ENCODE results near the gene ZCCHC17. TPM values are rescaled to one million over a fixed set of nuclear protein-coding genes. Genes with fewer than 3 reads are reported as not detected.
"Not testable (repeated sequence)": the region's sequence is repeated elsewhere in the genome, so short reads cannot be mapped to it uniquely, and the experiment has no call there.

ZCCHC17 gene
- total RNA-seq: 10 to 100 TPM; 20.9 to 21.0 TPM

GRCh38 chr1:31296486-31297276 is at the start of gene ZCCHC17, which contains the start of gene SNRNP40:
TSS of gene ZCCHC17 (plus strand) at chr1:31297032. CDS start at chr1:31310099, 13,067 bp downstream.
TSS of gene SNRNP40 (minus strand) at chr1:31296788. CDS start at chr1:31296751, 37 bp downstream.
- ChIA-PET POLR2A (interaction anchor here (0.6 to 4.1 kb wide), 29 partner anchors 9 to 648 kb away, joined by 3 to 18 read pairs (median 3); partner anchors contain the start of genes FABP3 and SERINC2), CTCF (interaction anchor here (0.6 to 1.6 kb wide), 11 partner anchors 11 to 252 kb away, joined by 3 to 7 read pairs (median 3); partner anchors contain the start of gene PUM1)
- H3K9me3 Mint-ChIP-seq: no peaks in the 10 kb centered on the region
- no peak within 1 kb of the TSS for H3K27ac Mint-ChIP-seq
- H3K36me3 Mint-ChIP-seq (ENCODE audit: low read depth): peaks cover 36% of the 10 kb centered on the region
- no peaks in the 10 kb centered on the region for H3K27me3 Mint-ChIP-seq
- H3K4me1 Mint-ChIP-seq: peaks cover 31% of the 10 kb centered on the region
- peak; percentile 95 for DNase-seq
- H3K4me3 Mint-ChIP-seq: no peak within 1 kb of the TSS

- POLR2A ChIA-PET: no interaction called here
- H3K9me3 Mint-ChIP-seq: no peaks in the 10 kb centered on the region
- H3K4me1 Mint-ChIP-seq: no peaks in the 10 kb centered on the region
- peaks cover 1% of the 10 kb centered on the region for H3K27me3 Mint-ChIP-seq
- no peak overlapping the region for H3K27ac Mint-ChIP-seq
- no peak for DNase-seq
- CTCF ChIA-PET: no interaction called here
- H3K4me3 Mint-ChIP-seq: no peak overlapping the region
- no peaks in the 10 kb centered on the region for H3K36me3 Mint-ChIP-seq (ENCODE audit: low read depth)
Measured at GRCh38 chr1:31248276-31248675, 48.6 kb upstream of the ZCCHC17 start.

- ChIA-PET POLR2A (no interaction called here), CTCF (no interaction called here)
Measured at GRCh38 chr1:31249854-31250253, 47.0 kb upstream of the ZCCHC17 start.

GRCh38 chr1:31257213-31257612 is 39.6 kb upstream of the ZCCHC17 start:
- Mint-ChIP-seq H3K4me3 (no peak overlapping the region), H3K27ac (no peak overlapping the region), H3K9me3 (no peaks in the 10 kb centered on the region), H3K36me3 (ENCODE audit: low read depth) (peaks cover 33% of the 10 kb centered on the region), H3K27me3 (no peaks in the 10 kb centered on the region), H3K4me1 (no peaks in the 10 kb centered on the region)
- POLR2A ChIA-PET: no interaction called here
- CTCF ChIA-PET: no interaction called here
- no peak for DNase-seq

More at GRCh38 chr1:31249854-31250253, 47.0 kb upstream of the ZCCHC17 start:
- no peak overlapping the region for H3K27ac Mint-ChIP-seq
- H3K9me3 Mint-ChIP-seq: no peaks in the 10 kb centered on the region
- H3K4me1 Mint-ChIP-seq: no peaks in the 10 kb centered on the region
- no peak overlapping the region for H3K4me3 Mint-ChIP-seq
- H3K27me3 Mint-ChIP-seq: no peaks in the 10 kb centered on the region
- no peaks in the 10 kb centered on the region for H3K36me3 Mint-ChIP-seq (ENCODE audit: low read depth)
- no peak for DNase-seq

- ChIA-PET POLR2A (no interaction called here), CTCF (no interaction called here)
- Mint-ChIP-seq H3K27me3 (no peaks in the 10 kb centered on the region), H3K9me3 (no peaks in the 10 kb centered on the region), H3K4me3 (no peak overlapping the region), H3K27ac (no peak overlapping the region), H3K36me3 (ENCODE audit: low read depth) (peaks cover 37% of the 10 kb centered on the region), H3K4me1 (no peaks in the 10 kb centered on the region)
- no peak for DNase-seq
Measured at GRCh38 chr1:31258581-31258980, 38.3 kb upstream of the ZCCHC17 start.

GRCh38 chr1:31259746-31260145 is 37.1 kb upstream of the ZCCHC17 start:
- H3K27ac Mint-ChIP-seq: no peak overlapping the region
- H3K27me3 Mint-ChIP-seq: no peaks in the 10 kb centered on the region
- H3K36me3 Mint-ChIP-seq (ENCODE audit: low read depth): peaks cover 40% of the 10 kb centered on the region
- ChIA-PET CTCF (interaction anchor here (0.7 kb wide), 1 partner anchor 482 kb away, joined by 3 read pairs; no protein-coding TSS in a partner anchor), POLR2A (no interaction called here)
- DNase-seq: no peak
- no peak overlapping the region for H3K4me3 Mint-ChIP-seq
- H3K4me1 Mint-ChIP-seq: no peaks in the 10 kb centered on the region
- no peaks in the 10 kb centered on the region for H3K9me3 Mint-ChIP-seq

GRCh38 chr1:31261916-31262315 is 34.9 kb upstream of the ZCCHC17 start:
- Mint-ChIP-seq H3K4me3 (no peak overlapping the region), H3K27ac (no peak overlapping the region), H3K36me3 (ENCODE audit: low read depth) (peaks cover 47% of the 10 kb centered on the region), H3K27me3 (no peaks in the 10 kb centered on the region), H3K4me1 (no peaks in the 10 kb centered on the region), H3K9me3 (no peaks in the 10 kb centered on the region)
- CTCF ChIA-PET: no interaction called here
- POLR2A ChIA-PET: no interaction called here
- no peak for DNase-seq

- H3K27ac Mint-ChIP-seq, H3K9me3 Mint-ChIP-seq, H3K27me3 Mint-ChIP-seq, H3K4me1 Mint-ChIP-seq, H3K4me3 Mint-ChIP-seq, DNase-seq, POLR2A ChIA-PET: not testable (repeated sequence)
- CTCF ChIA-PET: interaction anchor here (0.7 to 1.1 kb wide), 2 partner anchors 16 to 489 kb away, joined by 3 to 5 read pairs; no protein-coding TSS in a partner anchor
- H3K36me3 Mint-ChIP-seq (ENCODE audit: low read depth): peaks cover 45% of the 10 kb centered on the region
Measured at GRCh38 chr1:31262393-31262792, 34.4 kb upstream of the ZCCHC17 start.

GRCh38 chr1:31263408-31263807 is 33.4 kb upstream of the ZCCHC17 start:
- POLR2A ChIA-PET: interaction anchor here (0.6 kb wide), 1 partner anchor 32 kb away, joined by 4 read pairs; no protein-coding TSS in a partner anchor
- Mint-ChIP-seq H3K27ac (no peak overlapping the region), H3K36me3 (ENCODE audit: low read depth) (peaks cover 44% of the 10 kb centered on the region), H3K9me3 (no peaks in the 10 kb centered on the region), H3K27me3 (no peaks in the 10 kb centered on the region), H3K4me3 (no peak overlapping the region), H3K4me1 (no peaks in the 10 kb centered on the region)
- CTCF ChIA-PET: interaction anchor here (0.7 to 1.5 kb wide), 4 partner anchors 15 to 335 kb away, joined by 3 to 6 read pairs (median 4); no protein-coding TSS in a partner anchor
- DNase-seq: no peak

- H3K27ac Mint-ChIP-seq: no peak overlapping the region
- ChIA-PET CTCF (interaction anchor here (1.5 kb wide), 1 partner anchor 130 kb away, joined by 6 read pairs; no protein-coding TSS in a partner anchor), POLR2A (interaction anchor here (0.8 kb wide), 1 partner anchor 10 kb away, joined by 3 read pairs; no protein-coding TSS in a partner anchor)
- H3K4me1 Mint-ChIP-seq: no peaks in the 10 kb centered on the region
- DNase-seq: no peak
- H3K27me3 Mint-ChIP-seq: no peaks in the 10 kb centered on the region
- H3K4me3 Mint-ChIP-seq: no peak overlapping the region
- no peaks in the 10 kb centered on the region for H3K9me3 Mint-ChIP-seq
- peaks cover 42% of the 10 kb centered on the region for H3K36me3 Mint-ChIP-seq (ENCODE audit: low read depth)
Measured at GRCh38 chr1:31264790-31265386, 31.9 kb upstream of the ZCCHC17 start.

- DNase-seq: no peak
- Mint-ChIP-seq H3K4me1 (no peaks in the 10 kb centered on the region), H3K27me3 (no peaks in the 10 kb centered on the region), H3K9me3 (no peaks in the 10 kb centered on the region), H3K27ac (no peak overlapping the region), H3K36me3 (ENCODE audit: low read depth) (peaks cover 44% of the 10 kb centered on the region), H3K4me3 (no peak overlapping the region)
- ChIA-PET CTCF (no interaction called here), POLR2A (no interaction called here)
Measured at GRCh38 chr1:31266547-31266946, 30.3 kb upstream of the ZCCHC17 start.

GRCh38 chr1:31272369-31272768 is 24.5 kb upstream of the ZCCHC17 start:
- H3K27ac Mint-ChIP-seq: no peak overlapping the region

GRCh38 chr1:31273619-31274018 is 23.2 kb upstream of the ZCCHC17 start:
- CTCF ChIA-PET: interaction anchor here (0.6 to 0.9 kb wide), 2 partner anchors 92 to 899 kb away, joined by 3 read pairs; no protein-coding TSS in a partner anchor
- Mint-ChIP-seq H3K36me3 (ENCODE audit: low read depth) (peaks cover 47% of the 10 kb centered on the region), H3K4me3 (no peak overlapping the region), H3K9me3 (no peaks in the 10 kb centered on the region), H3K27me3 (no peaks in the 10 kb centered on the region), H3K27ac (peak overlapping the region; percentile 27), H3K4me1 (no peaks in the 10 kb centered on the region)
- POLR2A ChIA-PET: no interaction called here
- no peak for DNase-seq

More at GRCh38 chr1:31272369-31272768, 24.5 kb upstream of the ZCCHC17 start:
- no peak for DNase-seq
- Mint-ChIP-seq H3K9me3 (no peaks in the 10 kb centered on the region), H3K27me3 (no peaks in the 10 kb centered on the region), H3K36me3 (ENCODE audit: low read depth) (peaks cover 47% of the 10 kb centered on the region), H3K4me3 (no peak overlapping the region), H3K4me1 (no peaks in the 10 kb centered on the region)
- POLR2A ChIA-PET: interaction anchor here (1.1 kb wide), 1 partner anchor 25 kb away, joined by 3 read pairs; no protein-coding TSS in a partner anchor
- CTCF ChIA-PET: interaction anchor here (0.7 kb wide), 1 partner anchor 39 kb away, joined by 3 read pairs; no protein-coding TSS in a partner anchor

Data from activated CD4-positive, alpha-beta memory T cell treated with anti-CD3 and anti-CD28 coated beads, Interleukin-2, amount 10 ng/mL, durations not matched to agents 7 days and 5 days (primary cell).